Measurements from ENCODE around the gene IL1RAPL2.
A peak's percentile ranks its signal among the peaks of the same experiment; 100 is the strongest.

Gene IL1RAPL2

GRCh38 chrX:104921584-104922205, 355.7 kb downstream of the IL1RAPL2 start:
- POLR2A ChIA-PET, result no interaction called here
- CTCF ChIA-PET, result interaction anchor here (0.5 to 2.4 kb wide), 31 partner anchors 8 to 782 kb away, joined by 3 to 23 read pairs (median 4); partner anchors contain the start of gene IL1RAPL2
- H3K4me3 ChIP-seq (ENCODE audit: low read depth, low read length), result no peak overlapping the region

GRCh38 chrX:104922206-104922621, 356.2 kb downstream of the IL1RAPL2 start:
- no peak overlapping the region for H3K27ac ChIP-seq (ENCODE audit: extremely low read depth, low read depth, low read length)
- TF ChIP-seq ZNF654 (tag by site-specific recombination; IDR thresholded peaks at IDR 0.05; ENCODE audit: low read depth), result peak; percentile 97
- peak; percentile 58; the same call in 1 of the 2 replicates for TF ChIP-seq ZNF561 (tag by site-specific recombination; IDR thresholded peaks at IDR 0.05; ENCODE audit: borderline replicate concordance)
- TF ChIP-seq CTCF (tag by site-specific recombination; IDR thresholded peaks at IDR 0.05), result peak; percentile 90
- no peak for TF ChIP-seq ZNF174 (tag by site-specific recombination; IDR thresholded peaks at IDR 0.05)
- peak; percentile 71 for TF ChIP-seq ZNF660 (tag by site-specific recombination; IDR thresholded peaks at IDR 0.05)
- peak; percentile 87 for TF ChIP-seq ZNF2 (tag by site-specific recombination; IDR thresholded peaks at IDR 0.05)
- TF ChIP-seq HOXC10 (CRISPR knock-in tag; IDR thresholded peaks at IDR 0.05), result no peak
- peak; percentile 51; the same call in 1 of the 2 replicates for TF ChIP-seq TRIM28 (IDR thresholded peaks at IDR 0.05; ENCODE audit: borderline replicate concordance, low read length)
- H3K4me1 ChIP-seq (ENCODE audit: control insufficient read depth, insufficient read depth, low read length), result no peaks in the 10 kb centered on the region
- no peaks in the 10 kb centered on the region for H3K36me3 ChIP-seq (ENCODE audit: control insufficient read depth in 2 of 2, insufficient read depth in 1 of 2, low read length in 2 of 2)
- H3K4me3 ChIP-seq (ENCODE audit: low read depth, low read length), result no peak overlapping the region
- ChIA-PET POLR2A (no interaction called here), CTCF (interaction anchor here (0.5 to 2.4 kb wide), 38 partner anchors 9 to 1077 kb away, joined by 3 to 23 read pairs (median 3); partner anchors contain the start of gene IL1RAPL2)
- H3K9me3 ChIP-seq (ENCODE audit: control insufficient read depth, insufficient read depth, low read depth, low read length), result no peaks in the 10 kb centered on the region

More at GRCh38 chrX:104921584-104922205, 355.7 kb downstream of the IL1RAPL2 start:
- H3K36me3 ChIP-seq (ENCODE audit: control insufficient read depth in 2 of 2, insufficient read depth in 1 of 2, low read length in 2 of 2), result no peaks in the 10 kb centered on the region
- no peak for TF ChIP-seq GLI4 (tag by site-specific recombination; IDR thresholded peaks at IDR 0.05)
- TF ChIP-seq KLF17 (tag by site-specific recombination; IDR thresholded peaks at IDR 0.05), result no peak
- TF ChIP-seq ZNF768 (tag by site-specific recombination; IDR thresholded peaks at IDR 0.05), result no peak
- no peak for TF ChIP-seq ZNF10 (tag by site-specific recombination; IDR thresholded peaks at IDR 0.05)
- no peak for TF ChIP-seq AEBP2 (tag by site-specific recombination; IDR thresholded peaks at IDR 0.05; ENCODE audit: borderline replicate concordance)
- TF ChIP-seq MEIS1 (CRISPR knock-in tag; IDR thresholded peaks at IDR 0.05; ENCODE audit: borderline replicate concordance), result no peak
- no peak for TF ChIP-seq PBX3 (CRISPR knock-in tag; IDR thresholded peaks at IDR 0.05)
- no peak for TF ChIP-seq TSHZ1 (tag by site-specific recombination; IDR thresholded peaks at IDR 0.05; ENCODE audit: borderline replicate concordance)
- TF ChIP-seq EGR2 (tag by site-specific recombination; IDR thresholded peaks at IDR 0.05; ENCODE audit: low read depth), result no peak
- no peak overlapping the region for H3K27ac ChIP-seq (ENCODE audit: extremely low read depth, low read depth, low read length)
- H3K4me1 ChIP-seq (ENCODE audit: control insufficient read depth, insufficient read depth, low read length), result no peaks in the 10 kb centered on the region
- no peaks in the 10 kb centered on the region for H3K9me3 ChIP-seq (ENCODE audit: control insufficient read depth, insufficient read depth, low read depth, low read length)

Measured in HEK293 (cell line).